ENCODE data around the gene KRTAP1-3. TPM values are rescaled to one million over a fixed set of nuclear protein-coding genes. Genes with fewer than 3 reads are reported as not detected.

Gene KRTAP1-3
- total and polyA plus RNA-seq, 7 donors, result not detected

- WGBS, 3 donors, result 6 to 10% (median 7%) methylated on average over 1 of the region's 1 CpG
- intact Hi-C loops (cut with DNase I), result no loop called here
- DNase-seq (no peak), ATAC-seq (peak in 3 of 4 donors; percentile 44 to 65 (median 61))
- H3K36me3 ChIP-seq (ENCODE audit: insufficient read depth in 1 of 2, low read depth in 1 of 2), result no peaks in the 10 kb centered on the region
- H3K4me3 ChIP-seq, result no peak overlapping the region
- no peak overlapping the region for H3K27ac ChIP-seq
- no peaks in the 10 kb centered on the region for H3K9me3 ChIP-seq
- peaks cover 0 to 4% (median 0%) of the 10 kb centered on the region in 3 donors for H3K27me3 ChIP-seq (ENCODE audit: insufficient read depth in 3 of 3, low read length in 2 of 3)
- no peak for TF ChIP-seq CTCF (IDR thresholded peaks at IDR 0.05)
- H3K4me1 ChIP-seq, result no peaks in the 10 kb centered on the region
These were observed 21.1 kb downstream of the KRTAP1-3 start for GRCh38 chr17:41013606-41014005.

GRCh38 chr17:41013181-41013580 lies 21.5 kb downstream of the KRTAP1-3 start:
- peaks cover 0 to 4% (median 0%) of the 10 kb centered on the region in 3 donors for H3K27me3 ChIP-seq (ENCODE audit: insufficient read depth in 3 of 3, low read length in 2 of 3)
- ATAC-seq (no peak), DNase-seq (no peak)
- H3K27ac ChIP-seq, result no peak overlapping the region
- no peaks in the 10 kb centered on the region for H3K36me3 ChIP-seq (ENCODE audit: insufficient read depth in 1 of 2, low read depth in 1 of 2)
- WGBS, 3 donors, result 64 to 77% (median 69%) methylated on average over 3 of the region's 3 CpGs
- no peak overlapping the region for H3K4me3 ChIP-seq
- intact Hi-C loops (cut with DNase I), result no loop called here
- H3K9me3 ChIP-seq, result no peaks in the 10 kb centered on the region
- no peak for TF ChIP-seq CTCF (IDR thresholded peaks at IDR 0.05)
- H3K4me1 ChIP-seq, result no peaks in the 10 kb centered on the region

- WGBS, 3 donors, result 43 to 54% (median 44%) methylated on average over 6 of the region's 6 CpGs
These were observed 22.2 kb downstream of the KRTAP1-3 start for GRCh38 chr17:41012326-41013120.

GRCh38 chr17:41010441-41010840 lies 24.2 kb downstream of the KRTAP1-3 start:
- Histone ChIP-seq H3K4me1 (no peaks in the 10 kb centered on the region), H3K27ac (no peak overlapping the region), H3K27me3 (ENCODE audit: insufficient read depth in 3 of 3, low read length in 2 of 3) (peaks cover 0 to 7% (median 5%) of the 10 kb centered on the region in 3 donors), H3K9me3 (no peaks in the 10 kb centered on the region), H3K4me3 (no peak overlapping the region), H3K36me3 (ENCODE audit: insufficient read depth in 1 of 2, low read depth in 1 of 2) (no peaks in the 10 kb centered on the region)
- intact Hi-C loops (cut with DNase I), result no loop called here
- ATAC-seq (no peak), DNase-seq (no peak)
- TF ChIP-seq CTCF (IDR thresholded peaks at IDR 0.05), result no peak

More at GRCh38 chr17:41012326-41013120, 22.2 kb downstream of the KRTAP1-3 start:
- peaks cover 0 to 4% (median 0%) of the 10 kb centered on the region in 3 donors for H3K27me3 ChIP-seq (ENCODE audit: insufficient read depth in 3 of 3, low read length in 2 of 3)
- ATAC-seq (no peak), DNase-seq (no peak)
- H3K36me3 ChIP-seq (ENCODE audit: insufficient read depth in 1 of 2, low read depth in 1 of 2), result no peaks in the 10 kb centered on the region
- H3K27ac ChIP-seq, result no peak overlapping the region
- intact Hi-C loops (cut with DNase I), result no loop called here
- H3K9me3 ChIP-seq, result no peaks in the 10 kb centered on the region
- H3K4me1 ChIP-seq, result no peaks in the 10 kb centered on the region
- TF ChIP-seq CTCF (IDR thresholded peaks at IDR 0.05), result no peak
- H3K4me3 ChIP-seq, result no peak overlapping the region

All from psoas muscle (tissue), 8 donors.